HTR-8/SVneo (cell line): ENCODE measurements around the gene KIF3B.
"Not testable (repeated sequence)": the region's sequence is repeated elsewhere in the genome, so short reads cannot be mapped to it uniquely, and the experiment has no call there.

Source experiments
- DNase-seq: peaks from one replicate; pipeline ENCODE4 v3.0.0; 2011; ENCODE audit warnings: low spot score, mixed read lengths; ENCODE audit not compliant: insufficient read length
- FAIRE-seq: peaks from 2 replicates; lab custom pipeline; 2011; peaks lifted over from hg19 to GRCh38; lab: Jason Lieb, UNC

The KIF3B gene

GRCh38 chr20:32325706-32326503 lies 48.5 kb downstream of the KIF3B start:
- DNase-seq: peak; percentile 30
- FAIRE-seq: no peak

- no peak for DNase-seq
- FAIRE-seq: no peak
Observed at GRCh38 chr20:32326504-32326845, 49.0 kb downstream of the KIF3B start.

- no peak for FAIRE-seq
- no peak for DNase-seq
Observed at GRCh38 chr20:32327087-32327681, 49.7 kb downstream of the KIF3B start.

- no peak for FAIRE-seq
- no peak for DNase-seq
Observed at GRCh38 chr20:32329817-32330554, 52.5 kb downstream of the KIF3B start.

GRCh38 chr20:32330555-32330897 lies 53.1 kb downstream of the KIF3B start:
- DNase-seq: no peak
- no peak for FAIRE-seq

GRCh38 chr20:32332614-32333013 lies 55.2 kb downstream of the KIF3B start:
- no peak for FAIRE-seq
- no peak for DNase-seq

GRCh38 chr20:32333181-32333987 lies 55.9 kb downstream of the KIF3B start:
- DNase-seq (no peak), FAIRE-seq (no peak)

GRCh38 chr20:32333988-32334885 lies 56.8 kb downstream of the KIF3B start:
- DNase-seq (no peak), FAIRE-seq (no peak)

GRCh38 chr20:32336918-32337347 lies 59.5 kb downstream of the KIF3B start:
- DNase-seq: peak; percentile 51
- FAIRE-seq: no peak

GRCh38 chr20:32337937-32338661 lies 60.6 kb downstream of the KIF3B start:
- FAIRE-seq (no peak), DNase-seq (no peak)

GRCh38 chr20:32338665-32339064 lies 61.2 kb downstream of the KIF3B start:
- no peak for DNase-seq
- FAIRE-seq: no peak

- DNase-seq: no peak
- no peak for FAIRE-seq
Observed at GRCh38 chr20:32339116-32339515, 61.7 kb downstream of the KIF3B start.

- not testable (repeated sequence) for DNase-seq, FAIRE-seq
Observed at GRCh38 chr20:32341053-32341452, 63.6 kb downstream of the KIF3B start.

GRCh38 chr20:32343439-32343838 lies 66.0 kb downstream of the KIF3B start:
- no peak for FAIRE-seq

GRCh38 chr20:32344835-32345506 lies 67.5 kb downstream of the KIF3B start:
- DNase-seq (no peak), FAIRE-seq (no peak)

More at GRCh38 chr20:32343439-32343838, 66.0 kb downstream of the KIF3B start:
- no peak for DNase-seq

GRCh38 chr20:32348207-32348606 lies 70.8 kb downstream of the KIF3B start:
- DNase-seq (no peak), FAIRE-seq (no peak)

GRCh38 chr20:32350421-32350820 lies 73.0 kb downstream of the KIF3B start:
- FAIRE-seq: no peak
- no peak for DNase-seq

GRCh38 chr20:32352121-32352720 lies 74.8 kb downstream of the KIF3B start:
- FAIRE-seq: no peak
- DNase-seq: no peak
